Transverse colon (tissue), 4 donors: ENCODE data around the gene ZNF385D.

Source experiments
- CTCF ChIP-seq, 5 experiments: fragments of 200-600 bp in 3 of 5; fragments of 450-650 bp in 2 of 5; sonication (generic) in 3 of 5; IDR thresholded peaks; 1 replicate in 2 of 5; 2 replicates in 3 of 5; pipeline ENCODE4 v1.5.1; 2016 to 2017; ENCODE audit warnings: antibody characterized with exemption in 5 of 5, inconsistent platforms in 3 of 5, mild to moderate bottlenecking in 2 of 5, moderate library complexity in 1 of 5
- EP300 ChIP-seq: sonication (generic); formaldehyde crosslinking; IDR thresholded peaks from one replicate; pipeline ENCODE4 v1.6.1; 2017; ENCODE audit warnings: antibody characterized with exemption, low read depth
- POLR2A ChIP-seq: fragments of 450-650 bp; IDR thresholded peaks from one replicate; pipeline ENCODE4 v1.6.1; 2016; ENCODE audit warnings: antibody characterized with exemption, mild to moderate bottlenecking, moderate library complexity
- POLR2AphosphoS5 ChIP-seq, 3 donors: sonication (generic); formaldehyde crosslinking; IDR thresholded peaks; one replicate each; pipeline ENCODE4 v1.6.1; 2016; ENCODE audit warnings: antibody characterized with exemption in 3 of 3

- TF ChIP-seq CTCF (IDR thresholded peaks at IDR 0.05), result no peak
- TF ChIP-seq EP300, result no peak
- TF ChIP-seq POLR2AphosphoS5 (IDR thresholded peaks at IDR 0.05), result no peak
- TF ChIP-seq POLR2A, result no peak
These were observed 273.3 kb downstream of the ZNF385D start for GRCh38 chr3:21477541-21478288.
